Keratinocyte (primary cell): Measurements from ENCODE around the gene PNPLA2.

Experiments used
- EZH2 ChIP-seq: IDR thresholded peaks from one replicate; pipeline ENCODE4 v1.6.1; 2012; ENCODE audit warnings: inconsistent platforms, mild to moderate bottlenecking, low read length, moderate library complexity
- TF ChIP-seq, protein P1 (sequence below), 3 experiments: IDR thresholded peaks in 1 of 3; conservative IDR thresholded peaks in 1 of 3; optimal IDR thresholded peaks in 1 of 3; 2 replicates in 2 of 3; 3 replicates in 1 of 3; pipeline versions ENCODE3 to v1.5.1; 2011; ENCODE audit warnings: low read length in 3 of 3, mild to moderate bottlenecking in 3 of 3, moderate library complexity in 2 of 3, control low read depth in 1 of 3, inconsistent platforms in 1 of 3; ENCODE audit not compliant: insufficient read depth in 2 of 3; ENCODE audit errors: extremely low read depth in 1 of 3

DNA sequence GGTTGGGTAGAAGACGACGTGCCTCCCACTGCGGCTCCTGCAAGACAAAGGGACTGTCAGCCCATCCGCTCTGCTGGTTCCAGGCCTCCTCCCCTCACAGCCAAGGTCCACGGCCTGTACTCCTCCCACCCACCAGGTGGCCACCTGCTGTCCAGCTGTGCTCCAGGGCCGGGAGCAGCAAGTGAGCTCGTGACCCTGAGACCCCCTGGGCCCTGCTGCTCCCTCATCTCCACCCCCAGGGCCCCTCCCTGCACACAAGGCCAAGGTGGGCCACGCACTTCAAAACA lies 51.4 kb downstream of the PNPLA2 start:
- no peak for TF ChIP-seq EZH2
- TF ChIP-seq, protein P1, sequence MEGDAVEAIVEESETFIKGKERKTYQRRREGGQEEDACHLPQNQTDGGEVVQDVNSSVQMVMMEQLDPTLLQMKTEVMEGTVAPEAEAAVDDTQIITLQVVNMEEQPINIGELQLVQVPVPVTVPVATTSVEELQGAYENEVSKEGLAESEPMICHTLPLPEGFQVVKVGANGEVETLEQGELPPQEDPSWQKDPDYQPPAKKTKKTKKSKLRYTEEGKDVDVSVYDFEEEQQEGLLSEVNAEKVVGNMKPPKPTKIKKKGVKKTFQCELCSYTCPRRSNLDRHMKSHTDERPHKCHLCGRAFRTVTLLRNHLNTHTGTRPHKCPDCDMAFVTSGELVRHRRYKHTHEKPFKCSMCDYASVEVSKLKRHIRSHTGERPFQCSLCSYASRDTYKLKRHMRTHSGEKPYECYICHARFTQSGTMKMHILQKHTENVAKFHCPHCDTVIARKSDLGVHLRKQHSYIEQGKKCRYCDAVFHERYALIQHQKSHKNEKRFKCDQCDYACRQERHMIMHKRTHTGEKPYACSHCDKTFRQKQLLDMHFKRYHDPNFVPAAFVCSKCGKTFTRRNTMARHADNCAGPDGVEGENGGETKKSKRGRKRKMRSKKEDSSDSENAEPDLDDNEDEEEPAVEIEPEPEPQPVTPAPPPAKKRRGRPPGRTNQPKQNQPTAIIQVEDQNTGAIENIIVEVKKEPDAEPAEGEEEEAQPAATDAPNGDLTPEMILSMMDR (optimal IDR thresholded peaks at IDR 0.05 in 1 of 3, IDR thresholded peaks at IDR 0.05 in 1 of 3, conservative IDR thresholded peaks at IDR 0.05 in 1 of 3; ENCODE audit: extremely low read depth in 1 of 3, insufficient read depth in 2 of 3, low read length in 3 of 3): peak in 2 of 3 experiments; percentile 13 to 38
